Fibroblast of villous mesenchyme (primary cell): Measurements from ENCODE around the gene UBE2G2. TPM values are rescaled to one million over a fixed set of nuclear protein-coding genes. Genes with fewer than 3 reads are reported as not detected.

Experiments used
- DNase-seq: peaks from one replicate; pipeline ENCODE4 v3.0.0-alpha.2; 2010; ENCODE audit warnings: low read depth
- H3K4me3 ChIP-seq: 2 replicates; pipeline ENCODE4 v1.5.1; 2011; ENCODE audit warnings: low read depth, mild to moderate bottlenecking, low read length
- CTCF ChIP-seq: IDR thresholded peaks from 2 replicates; pipeline ENCODE4 v1.5.1; 2012; ENCODE audit warnings: low read depth, mild to moderate bottlenecking, low read length; ENCODE audit not compliant: insufficient read depth
- total RNA-seq: library from RNA; depleted of rRNA; stranded (reverse); fragments of >200 nt; gene quantifications from 2 replicates; pipeline ENCODE4 v1.2.3, GENCODE V29; 2012

Gene UBE2G2
- total RNA-seq, 1 donor = 88.5 TPM

- TF ChIP-seq CTCF = no peak
- no peak overlapping the region for H3K4me3 ChIP-seq
- DNase-seq = no peak
Measured at GRCh38 chr21:44780767-44781459, 20.7 kb downstream of the UBE2G2 start.

- DNase-seq = no peak
- no peak for TF ChIP-seq CTCF
- no peak overlapping the region for H3K4me3 ChIP-seq
Measured at GRCh38 chr21:44780137-44780502, 21.5 kb downstream of the UBE2G2 start.

- no peak for TF ChIP-seq CTCF
- DNase-seq = no peak
- H3K4me3 ChIP-seq = no peak overlapping the region
Measured at GRCh38 chr21:44779417-44780136, 22.0 kb downstream of the UBE2G2 start.

- TF ChIP-seq CTCF = no peak
- DNase-seq = no peak
- H3K4me3 ChIP-seq = no peak overlapping the region
Measured at GRCh38 chr21:44778983-44779382, 22.6 kb downstream of the UBE2G2 start.

GRCh38 chr21:44778499-44778911, 23.1 kb downstream of the UBE2G2 start:
- no peak for TF ChIP-seq CTCF
- no peak overlapping the region for H3K4me3 ChIP-seq
- DNase-seq = no peak

- no peak for TF ChIP-seq CTCF
- DNase-seq = no peak
- H3K4me3 ChIP-seq = no peak overlapping the region
Measured at GRCh38 chr21:44778094-44778493, 23.5 kb downstream of the UBE2G2 start.
